K562 (cell line): ENCODE results near the gene MGAT4B. TPM values are rescaled to one million over a fixed set of nuclear protein-coding genes. Genes with fewer than 3 reads are reported as not detected.

Experiments used
- BRD9 ChIP-seq: fragments of 450-650 bp; IDR thresholded peaks from 2 replicates; pipeline ENCODE4 v1.6.1; 2018; ENCODE audit warnings: low read depth; ENCODE audit not compliant: partially characterized antibody
- CCNT2 ChIP-seq: IDR thresholded peaks from 2 replicates; pipeline ENCODE4 v1.6.1; 2011; ENCODE audit warnings: borderline replicate concordance, low read depth, mild to moderate bottlenecking, moderate library complexity, mixed read lengths, low read length; ENCODE audit not compliant: insufficient read length; ENCODE audit errors: extremely low read depth
- DACH1 ChIP-seq: fragments of 450-650 bp; IDR thresholded peaks from 2 replicates; pipeline ENCODE4 v1.6.1; 2018; ENCODE audit not compliant: partially characterized antibody
- HCFC1 ChIP-seq: IDR thresholded peaks from 2 replicates; pipeline ENCODE4 v1.6.1; 2012; ENCODE audit warnings: low read depth, low read length, improper control_type of control experiment
- MAFF ChIP-seq: IDR thresholded peaks from 2 replicates; pipeline ENCODE4 v1.6.1; 2012; ENCODE audit warnings: low read length, improper control_type of control experiment
- MTA2 ChIP-seq: fragments of 450-650 bp; IDR thresholded peaks from 2 replicates; pipeline ENCODE4 v1.6.1; 2016; ENCODE audit warnings: low read depth
- NFE2L1 ChIP-seq: fragments of 450-650 bp; IDR thresholded peaks from 2 replicates; pipeline ENCODE4 v1.6.1; 2016; ENCODE audit warnings: missing genetic modification characterization, low read depth, mild to moderate bottlenecking, missing compliant biosample characterization, moderate library complexity, borderline replicate concordance
- NR2C2 ChIP-seq, 2 experiments: fragments of 200-800 bp in 1 of 2; sonication (Bioruptor generic) in 1 of 2; sonication (generic) in 1 of 2; formaldehyde crosslinking in 1 of 2; IDR thresholded peaks; 2 replicates each; pipeline versions ENCODE4 v1.6.1 to v1.8.0; 2016 to 2022; ENCODE audit warnings: mild to moderate bottlenecking in 1 of 2, missing compliant biosample characterization in 1 of 2, missing genetic modification characterization in 1 of 2, missing genetic modification reagents in 1 of 2
- SP1 ChIP-seq: sonication (generic); formaldehyde crosslinking; IDR thresholded peaks from 2 replicates; pipeline ENCODE4 v1.8.1; 2022; ENCODE audit warnings: mild to moderate bottlenecking, missing genetic modification reagents
- SPI1 ChIP-seq: IDR thresholded peaks from 2 replicates; pipeline ENCODE4 v1.6.1; 2011; ENCODE audit warnings: low read depth, low read length, control low read depth, borderline replicate concordance
- ZBTB17 ChIP-seq: fragments of 450-650 bp; formaldehyde crosslinking; IDR thresholded peaks from 2 replicates; pipeline ENCODE4 v1.4.0; 2020; ENCODE audit warnings: mild to moderate bottlenecking
- ZBTB9 ChIP-seq: fragments of 450-650 bp; formaldehyde crosslinking; IDR thresholded peaks from 2 replicates; pipeline ENCODE4 v1.4.0; 2020; ENCODE audit warnings: mild to moderate bottlenecking, moderate library complexity
- ZFP36 ChIP-seq: fragments of 150-350 bp; IDR thresholded peaks from 2 replicates; pipeline ENCODE4 v1.6.1; 2018; ENCODE audit warnings: low read length, low read depth; ENCODE audit not compliant: partially characterized antibody
- ZNF41 ChIP-seq: fragments of 250-450 bp; sonication (Bioruptor Pico); conservative IDR thresholded peaks from 2 replicates; pipeline ENCODE4 v1.4.0; 2020; ENCODE audit warnings: mild to moderate bottlenecking
- ZNF583 ChIP-seq: fragments of 250-450 bp; sonication (Bioruptor Pico); IDR thresholded peaks from 2 replicates; pipeline ENCODE4 v1.4.0; 2020
- ZSCAN29 ChIP-seq: fragments of 450-650 bp; IDR thresholded peaks from 2 replicates; pipeline ENCODE4 v1.6.1; 2017
- polyA plus RNA-seq, 8 experiments: library from polyadenylated mRNA; depleted of rRNA in 4 of 8; stranded (reverse) in 5 of 8; unstranded in 3 of 8; fragments of >200 nt; fragmentation: Nextera tagmentation in 2 of 8; fragmentation: Illumina TruSeq in 1 of 8; extraction: Ambion mirVana in 2 of 8; extraction: Trizol in 1 of 8; gene quantifications; 2 replicates each; pipeline versions ENCODE4 v1.2.1 to v1.2.3, GENCODE V29; 2011 to 2014; ENCODE audit warnings: inconsistent platforms in 1 of 8, missing spikeins in 1 of 8
- total RNA-seq, 7 experiments: library from RNA; depleted of rRNA in 6 of 7; stranded (reverse); fragments of >200 nt in 6 of 7; fragmentation: Illumina TruSeq in 2 of 7; extraction: Trizol in 2 of 7; gene quantifications; 2 replicates each; pipeline versions ENCODE4 v1.2.1 to v1.2.3, GENCODE V29; 2011 to 2021; ENCODE audit warnings: low replicate concordance in 1 of 7
- TF ChIP-seq, protein P1 (sequence below): fragments of 450-650 bp; IDR thresholded peaks from 2 replicates; pipeline ENCODE4 v1.6.1; 2016; ENCODE audit warnings: low read depth, mild to moderate bottlenecking, moderate library complexity
- TF ChIP-seq, protein P2 (sequence below): fragments of 250-450 bp; sonication (Bioruptor Pico); IDR thresholded peaks from 2 replicates; pipeline ENCODE4 v1.4.0; 2020; ENCODE audit warnings: mild to moderate bottlenecking, moderate library complexity
- TF ChIP-seq, protein P3 (sequence below): sonication (generic); formaldehyde crosslinking; IDR thresholded peaks from 2 replicates; pipeline ENCODE4 v1.8.1; 2023; ENCODE audit warnings: mild to moderate bottlenecking, missing genetic modification reagents

The MGAT4B gene
- total and polyA plus RNA-seq, 9 of the 15 experiments (the other 6 are each of a cell fraction or from before 2014, with no cell fraction given) = 0.34 to 133 (median 75.4) TPM

GRCh38 chr5:179763215-179763945 is 43.3 kb downstream of the MGAT4B start (continued):
- TF ChIP-seq, protein P1, sequence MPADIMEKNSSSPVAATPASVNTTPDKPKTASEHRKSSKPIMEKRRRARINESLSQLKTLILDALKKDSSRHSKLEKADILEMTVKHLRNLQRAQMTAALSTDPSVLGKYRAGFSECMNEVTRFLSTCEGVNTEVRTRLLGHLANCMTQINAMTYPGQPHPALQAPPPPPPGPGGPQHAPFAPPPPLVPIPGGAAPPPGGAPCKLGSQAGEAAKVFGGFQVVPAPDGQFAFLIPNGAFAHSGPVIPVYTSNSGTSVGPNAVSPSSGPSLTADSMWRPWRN = no peak
- TF ChIP-seq ZNF583 (CRISPR knock-in tag) (no peak), ZFP36 (no peak), SPI1 (no peak), DACH1 (no peak), ZSCAN29 (no peak), MTA2 (no peak), CCNT2 (no peak), ZBTB17 (CRISPR knock-in tag) (no peak), HCFC1 (no peak), ZBTB9 (CRISPR knock-in tag) (no peak), NFE2L1 (tag) (no peak), SP1 (CRISPR knock-in tag) (no peak), NR2C2 (CRISPR knock-in tag; IDR thresholded peaks at IDR 0.05) (no peak), NR2C2 (tag; IDR thresholded peaks at IDR 0.05) (no peak), BRD9 (no peak), MAFF (no peak), ZNF41 (CRISPR knock-in tag) (no peak)
- TF ChIP-seq, protein P2, sequence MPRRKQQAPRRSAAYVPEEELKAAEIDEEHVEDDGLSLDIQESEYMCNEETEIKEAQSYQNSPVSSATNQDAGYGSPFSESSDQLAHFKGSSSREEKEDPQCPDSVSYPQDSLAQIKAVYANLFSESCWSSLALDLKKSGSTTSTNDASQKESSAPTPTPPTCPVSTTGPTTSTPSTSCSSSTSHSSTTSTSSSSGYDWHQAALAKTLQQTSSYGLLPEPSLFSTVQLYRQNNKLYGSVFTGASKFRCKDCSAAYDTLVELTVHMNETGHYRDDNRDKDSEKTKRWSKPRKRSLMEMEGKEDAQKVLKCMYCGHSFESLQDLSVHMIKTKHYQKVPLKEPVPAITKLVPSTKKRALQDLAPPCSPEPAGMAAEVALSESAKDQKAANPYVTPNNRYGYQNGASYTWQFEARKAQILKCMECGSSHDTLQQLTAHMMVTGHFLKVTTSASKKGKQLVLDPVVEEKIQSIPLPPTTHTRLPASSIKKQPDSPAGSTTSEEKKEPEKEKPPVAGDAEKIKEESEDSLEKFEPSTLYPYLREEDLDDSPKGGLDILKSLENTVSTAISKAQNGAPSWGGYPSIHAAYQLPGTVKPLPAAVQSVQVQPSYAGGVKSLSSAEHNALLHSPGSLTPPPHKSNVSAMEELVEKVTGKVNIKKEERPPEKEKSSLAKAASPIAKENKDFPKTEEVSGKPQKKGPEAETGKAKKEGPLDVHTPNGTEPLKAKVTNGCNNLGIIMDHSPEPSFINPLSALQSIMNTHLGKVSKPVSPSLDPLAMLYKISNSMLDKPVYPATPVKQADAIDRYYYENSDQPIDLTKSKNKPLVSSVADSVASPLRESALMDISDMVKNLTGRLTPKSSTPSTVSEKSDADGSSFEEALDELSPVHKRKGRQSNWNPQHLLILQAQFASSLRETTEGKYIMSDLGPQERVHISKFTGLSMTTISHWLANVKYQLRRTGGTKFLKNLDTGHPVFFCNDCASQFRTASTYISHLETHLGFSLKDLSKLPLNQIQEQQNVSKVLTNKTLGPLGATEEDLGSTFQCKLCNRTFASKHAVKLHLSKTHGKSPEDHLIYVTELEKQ (CRISPR knock-in tag) = no peak
- TF ChIP-seq, protein P3, sequence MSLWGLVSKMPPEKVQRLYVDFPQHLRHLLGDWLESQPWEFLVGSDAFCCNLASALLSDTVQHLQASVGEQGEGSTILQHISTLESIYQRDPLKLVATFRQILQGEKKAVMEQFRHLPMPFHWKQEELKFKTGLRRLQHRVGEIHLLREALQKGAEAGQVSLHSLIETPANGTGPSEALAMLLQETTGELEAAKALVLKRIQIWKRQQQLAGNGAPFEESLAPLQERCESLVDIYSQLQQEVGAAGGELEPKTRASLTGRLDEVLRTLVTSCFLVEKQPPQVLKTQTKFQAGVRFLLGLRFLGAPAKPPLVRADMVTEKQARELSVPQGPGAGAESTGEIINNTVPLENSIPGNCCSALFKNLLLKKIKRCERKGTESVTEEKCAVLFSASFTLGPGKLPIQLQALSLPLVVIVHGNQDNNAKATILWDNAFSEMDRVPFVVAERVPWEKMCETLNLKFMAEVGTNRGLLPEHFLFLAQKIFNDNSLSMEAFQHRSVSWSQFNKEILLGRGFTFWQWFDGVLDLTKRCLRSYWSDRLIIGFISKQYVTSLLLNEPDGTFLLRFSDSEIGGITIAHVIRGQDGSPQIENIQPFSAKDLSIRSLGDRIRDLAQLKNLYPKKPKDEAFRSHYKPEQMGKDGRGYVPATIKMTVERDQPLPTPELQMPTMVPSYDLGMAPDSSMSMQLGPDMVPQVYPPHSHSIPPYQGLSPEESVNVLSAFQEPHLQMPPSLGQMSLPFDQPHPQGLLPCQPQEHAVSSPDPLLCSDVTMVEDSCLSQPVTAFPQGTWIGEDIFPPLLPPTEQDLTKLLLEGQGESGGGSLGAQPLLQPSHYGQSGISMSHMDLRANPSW (CRISPR knock-in tag) = no peak
